ENCODE results near the gene MYOF.
A peak's percentile ranks its signal among the peaks of the same experiment; 100 is the strongest.

The MYOF gene

DNA sequence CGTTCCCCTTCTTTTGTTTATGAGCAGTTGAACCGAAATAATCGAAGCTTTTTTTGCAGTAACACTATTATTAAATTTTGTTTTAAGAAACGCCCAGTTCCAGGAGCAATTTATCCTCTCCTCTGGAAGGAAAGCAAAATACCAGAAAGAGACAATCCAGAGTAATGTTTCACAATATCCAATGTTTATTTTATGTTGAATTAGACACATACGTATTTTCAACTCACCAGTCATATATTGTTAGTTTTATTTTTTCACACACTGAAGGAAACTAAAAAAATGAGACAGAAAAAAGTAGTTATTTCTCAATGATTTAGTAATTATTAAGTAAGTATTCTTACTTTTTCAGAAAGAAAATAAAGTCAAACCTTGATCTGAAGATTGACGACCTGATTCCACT is 85.1 kb downstream of the MYOF start:
- FAIRE-seq: no peak
- no peak for DNase-seq (ENCODE audit: insufficient read length, low spot score)

DNA sequence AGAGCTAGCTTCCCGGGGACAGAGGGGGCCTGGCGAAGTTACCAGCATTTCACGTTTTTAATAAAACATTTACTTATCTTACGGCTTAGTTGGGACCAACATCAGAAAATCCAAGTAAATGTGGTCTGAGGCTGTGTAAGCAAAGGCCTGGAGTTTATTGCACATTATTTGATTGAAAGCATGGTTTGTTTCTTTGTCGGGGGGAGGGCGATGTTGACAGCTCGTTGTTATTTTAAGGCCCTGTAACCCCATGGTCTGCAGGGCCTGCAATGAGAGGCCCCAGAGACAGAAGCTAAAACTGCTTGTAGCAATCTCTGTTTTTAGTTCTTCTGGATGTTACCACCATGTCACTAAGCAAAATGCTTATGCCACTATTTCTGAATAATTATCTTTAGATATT is 88.9 kb downstream of the MYOF start:
- DNase-seq (ENCODE audit: insufficient read length, low spot score): no peak
- FAIRE-seq: no peak

DNA sequence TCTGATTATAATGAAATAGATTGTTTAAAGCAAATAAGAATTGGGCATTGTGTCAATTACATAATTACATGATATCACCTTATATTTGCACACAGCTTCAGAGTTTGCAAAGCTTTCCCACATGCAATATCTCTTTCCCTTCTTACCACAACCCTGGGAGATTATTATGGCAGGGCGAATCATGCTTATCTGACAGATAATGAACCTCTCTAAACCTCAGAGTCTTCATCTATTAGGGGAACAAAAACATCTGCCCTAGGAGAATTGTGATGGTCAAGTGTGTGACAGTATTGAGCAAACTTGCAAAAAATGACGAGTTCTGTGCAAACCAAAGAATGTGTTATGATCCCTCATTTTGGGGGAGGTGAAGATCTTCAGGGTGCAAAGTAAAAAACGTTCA is 90.0 kb downstream of the MYOF start:
- DNase-seq (ENCODE audit: insufficient read length, low spot score) (no peak), FAIRE-seq (no peak)

DNA sequence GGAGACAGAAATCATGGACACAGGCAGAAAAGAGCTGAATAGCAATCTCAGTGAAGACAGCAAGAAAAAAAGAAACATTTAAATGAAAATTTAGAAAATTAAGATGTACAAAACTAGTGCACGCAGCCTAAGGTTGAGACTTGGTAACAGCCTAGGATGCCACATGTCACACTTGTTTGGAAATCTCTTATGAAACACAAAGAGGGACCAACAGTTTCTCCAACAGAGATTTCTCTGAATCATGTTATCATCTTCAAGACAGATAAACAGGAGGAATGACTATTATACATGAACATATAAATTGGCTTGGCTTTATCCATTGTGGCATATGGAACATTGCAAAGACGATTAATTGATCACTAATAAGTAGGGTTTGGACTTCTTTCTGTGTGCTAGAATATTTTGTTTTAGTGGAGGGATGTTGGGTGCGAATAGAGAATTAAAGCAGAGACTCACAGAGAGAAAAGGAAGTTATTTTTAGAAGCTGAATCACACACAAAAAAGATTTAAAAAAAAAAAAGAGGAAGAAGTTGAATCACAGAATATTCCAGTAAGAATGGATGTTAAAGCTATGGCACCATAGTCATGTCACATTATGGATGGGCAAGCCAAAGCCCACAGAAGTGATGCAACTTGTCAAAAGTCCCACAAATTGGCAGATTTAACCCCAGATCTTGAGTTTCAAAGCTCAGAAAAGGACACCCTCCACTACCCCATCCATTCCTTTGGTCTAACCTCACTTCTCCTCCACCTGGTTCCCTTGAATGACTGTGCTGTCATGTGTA is 91.6 kb downstream of the MYOF start:
- no peak for DNase-seq (ENCODE audit: insufficient read length, low spot score)
- FAIRE-seq: no peak

- no peak for DNase-seq (ENCODE audit: insufficient read length, low spot score)
- FAIRE-seq: no peak
Measured at GRCh38 chr10:93386631-93387369, 95.3 kb downstream of the MYOF start.

- FAIRE-seq: no peak
- no peak for DNase-seq (ENCODE audit: insufficient read length, low spot score)
Measured at GRCh38 chr10:93385345-93385744, 96.8 kb downstream of the MYOF start.

DNA sequence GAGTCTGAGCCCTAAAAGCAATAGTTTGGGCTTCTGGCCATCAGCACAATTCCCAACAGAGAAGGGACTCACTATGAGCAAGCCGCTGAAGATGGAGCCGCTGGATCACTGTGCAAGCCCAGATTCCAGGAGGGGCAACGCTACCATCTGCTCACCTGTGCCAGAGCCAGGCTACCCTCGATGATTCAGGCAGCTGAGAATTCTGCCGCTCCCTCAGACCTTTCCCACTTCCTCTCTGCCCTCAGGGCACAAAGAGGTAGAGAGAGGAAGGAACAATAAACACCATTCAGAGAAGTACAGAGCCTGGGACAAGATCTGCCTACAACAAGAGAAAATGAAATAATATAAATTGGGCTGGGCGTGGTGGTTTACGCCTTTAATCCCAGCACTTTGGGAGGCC is 98.1 kb downstream of the MYOF start:
- FAIRE-seq (no peak), DNase-seq (ENCODE audit: insufficient read length, low spot score) (no peak)

- no peak for DNase-seq (ENCODE audit: insufficient read length, low spot score)
- FAIRE-seq: no peak
Measured at GRCh38 chr10:93383562-93383981, 98.6 kb downstream of the MYOF start.

GRCh38 chr10:93379731-93380575 is 102.2 kb downstream of the MYOF start:
- FAIRE-seq: no peak
- no peak for DNase-seq (ENCODE audit: insufficient read length, low spot score)

DNA sequence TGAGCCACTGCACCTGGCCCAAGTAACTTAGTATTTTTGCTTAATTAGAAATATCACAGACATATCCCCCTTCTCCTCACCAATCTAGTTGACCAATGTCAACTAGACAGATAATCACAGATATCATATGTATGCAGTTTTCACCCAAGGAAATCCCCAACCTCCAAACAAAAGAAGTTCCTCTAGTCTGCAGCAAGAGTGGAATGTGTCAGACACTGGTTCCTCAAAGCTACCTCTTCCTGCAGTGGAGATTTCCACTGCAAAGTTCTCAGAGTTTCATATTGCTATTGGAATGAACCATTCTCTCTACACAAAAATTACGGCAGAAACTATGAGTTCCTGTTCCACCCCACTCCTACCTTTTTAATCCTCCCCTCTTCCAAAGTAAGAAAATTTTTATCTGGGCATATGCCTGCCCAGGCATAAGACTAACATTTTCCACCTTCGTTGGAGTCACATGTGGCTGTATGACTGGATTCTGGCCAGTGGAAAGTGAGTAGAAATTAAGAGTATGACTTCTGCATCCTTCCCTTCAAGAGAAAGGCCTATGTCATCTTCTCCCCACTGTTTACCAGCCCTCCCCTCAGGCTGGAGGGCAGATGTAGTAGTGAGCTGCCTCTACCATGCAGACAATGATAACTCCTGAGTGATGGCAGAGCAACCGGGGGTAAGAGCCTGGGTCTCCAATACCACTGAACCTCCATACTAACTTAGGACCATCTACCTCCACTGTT is 103.0 kb downstream of the MYOF start:
- FAIRE-seq (no peak), DNase-seq (ENCODE audit: insufficient read length, low spot score) (no peak)

GRCh38 chr10:93378039-93378438 is 104.1 kb downstream of the MYOF start:
- no peak for DNase-seq (ENCODE audit: insufficient read length, low spot score)
- no peak for FAIRE-seq

- FAIRE-seq: peak; percentile 73
Measured at GRCh38 chr10:93376372-93377293, 105.5 kb downstream of the MYOF start.

GRCh38 chr10:93370961-93371360 is 111.2 kb downstream of the MYOF start:
- FAIRE-seq (no peak), DNase-seq (ENCODE audit: insufficient read length, low spot score) (no peak)

More at GRCh38 chr10:93376372-93377293, 105.5 kb downstream of the MYOF start:
- peak; percentile 52 for DNase-seq (ENCODE audit: insufficient read length, low spot score)

DNA sequence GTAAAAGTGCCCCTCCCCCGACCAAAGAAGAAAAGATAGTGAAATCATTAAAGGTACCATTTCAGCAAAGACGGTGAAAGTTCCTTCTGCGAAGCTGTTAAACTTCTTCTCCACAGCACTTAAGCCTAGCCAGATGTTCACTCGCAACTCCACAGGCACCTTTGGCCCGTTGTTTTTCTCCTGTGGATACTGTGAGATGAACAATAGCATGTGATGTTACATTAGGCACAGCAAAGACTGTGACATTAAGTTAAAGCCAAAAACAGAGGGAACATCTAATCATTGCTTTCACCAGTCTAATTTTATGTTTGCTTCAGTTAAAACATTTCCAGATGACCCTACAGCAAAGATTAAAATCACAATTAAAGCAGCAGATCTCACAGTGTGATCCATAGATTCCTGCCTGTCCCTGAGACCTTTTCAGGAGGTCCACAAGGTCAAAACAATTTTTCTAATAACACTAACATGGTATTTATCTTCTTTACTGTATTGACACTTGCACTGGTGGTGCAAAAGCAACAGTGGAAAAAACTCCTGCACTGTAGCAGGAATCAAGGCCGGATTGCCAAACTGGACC is 112.5 kb downstream of the MYOF start:
- FAIRE-seq: no peak

DNA sequence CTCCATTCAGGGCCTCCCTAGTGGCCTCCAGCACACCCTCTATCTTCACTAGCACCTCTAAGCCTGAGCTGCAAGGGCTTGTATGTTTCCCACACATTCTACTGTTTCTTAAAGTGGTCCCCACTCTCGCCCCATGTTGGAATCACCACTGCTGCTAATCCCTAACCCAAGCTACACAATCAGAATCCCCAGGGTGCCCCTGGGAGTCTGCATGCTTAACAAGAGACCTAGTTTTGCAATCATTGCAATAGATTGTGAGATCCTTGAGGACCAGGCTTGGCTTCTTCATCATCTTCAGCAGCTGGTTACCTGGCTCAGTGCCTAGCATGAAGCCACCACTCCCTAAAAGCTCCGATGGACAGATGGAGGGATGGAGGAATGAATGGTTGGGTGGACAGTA is 113.9 kb downstream of the MYOF start:
- no peak for DNase-seq (ENCODE audit: insufficient read length, low spot score)
- no peak for FAIRE-seq

More for the DNA sequence above, 112.5 kb downstream of the MYOF start:
- DNase-seq (ENCODE audit: insufficient read length, low spot score): no peak

GRCh38 chr10:93367664-93368063 is 114.5 kb downstream of the MYOF start:
- DNase-seq (ENCODE audit: insufficient read length, low spot score): no peak
- FAIRE-seq: no peak

DNA sequence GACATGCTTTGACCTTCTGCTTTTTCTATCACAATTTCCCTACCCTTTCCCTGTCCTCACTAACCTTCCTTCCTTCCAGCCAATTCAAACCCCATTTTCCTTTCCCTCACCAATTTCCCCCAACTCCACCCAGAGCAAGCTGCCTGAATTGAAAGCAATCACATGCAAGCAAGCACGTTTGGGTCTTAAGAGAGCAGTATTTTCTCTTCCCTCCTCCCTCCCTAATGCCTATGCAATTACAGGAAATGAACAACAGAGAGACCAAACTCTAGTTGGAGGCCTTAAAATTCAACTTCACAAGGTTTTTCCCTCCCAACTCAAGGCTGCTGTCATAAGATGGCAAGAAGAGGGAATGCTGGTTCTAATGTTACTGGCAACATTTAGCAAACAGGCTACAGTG is 117.2 kb downstream of the MYOF start:
- FAIRE-seq (no peak), DNase-seq (ENCODE audit: insufficient read length, low spot score) (no peak)

- FAIRE-seq: no peak
Measured at GRCh38 chr10:93363891-93364648, 118.1 kb downstream of the MYOF start.

More at GRCh38 chr10:93363891-93364648, 118.1 kb downstream of the MYOF start:
- no peak for DNase-seq (ENCODE audit: insufficient read length, low spot score)

Data from GM19239 (cell line).